OCI-LY1 (cell line): ENCODE data around the gene WDR31.

ENCODE experiments used
- H2AFZ ChIP-seq: fragments of 200-600 bp; sonication (generic), shearing (Covaris generic); 2 replicates; pipeline ENCODE4 v1.6.0; 2014; ENCODE audit warnings: antibody characterized with exemption, mild to moderate bottlenecking, low read length
- H3F3A ChIP-seq: fragments of 200-600 bp; sonication (generic), shearing (Covaris generic); 2 replicates; pipeline ENCODE4 v1.6.0; 2014; ENCODE audit warnings: mild to moderate bottlenecking, antibody characterized with exemption, low read length, moderate library complexity; ENCODE audit not compliant: insufficient read depth
- H3K27ac ChIP-seq: fragments of 200-600 bp; sonication (generic); 2 replicates; pipeline ENCODE4 v1.5.1; 2014; ENCODE audit warnings: low read length, mixed run types, mild to moderate bottlenecking, low read depth; ENCODE audit not compliant: poor library complexity, severe bottlenecking
- H3K27me3 ChIP-seq: fragments of 200-600 bp; sonication (generic); 2 replicates; pipeline ENCODE4 v1.6.0; 2014; ENCODE audit warnings: antibody characterized with exemption, mild to moderate bottlenecking, low read length, moderate library complexity; ENCODE audit not compliant: insufficient read depth
- H3K36me3 ChIP-seq: fragments of 200-600 bp; sonication (generic); 2 replicates; pipeline ENCODE4 v1.6.1; 2014; ENCODE audit warnings: mild to moderate bottlenecking, antibody characterized with exemption, low read length, moderate library complexity, mixed read lengths; ENCODE audit not compliant: insufficient read depth
- H3K4me1 ChIP-seq: fragments of 200-600 bp; sonication (generic); 2 replicates; pipeline ENCODE4 v1.5.1; 2014; ENCODE audit warnings: mild to moderate bottlenecking, low read length, moderate library complexity; ENCODE audit not compliant: insufficient read depth, severe bottlenecking
- H3K4me2 ChIP-seq: fragments of 200-600 bp; sonication (generic), shearing (Covaris generic); 2 replicates; pipeline ENCODE4 v1.6.1; 2014; ENCODE audit warnings: low read length
- H3K4me3 ChIP-seq: fragments of 200-600 bp; sonication (generic); 2 replicates; pipeline ENCODE4 v1.5.1; 2014; ENCODE audit warnings: low read length, low read depth, mild to moderate bottlenecking, mixed read lengths; ENCODE audit not compliant: poor library complexity, severe bottlenecking
- H3K79me2 ChIP-seq: fragments of 200-600 bp; shearing (Covaris generic); 2 replicates; pipeline ENCODE4 v1.6.1; 2016; ENCODE audit warnings: mixed run types, low read length, mixed read lengths; ENCODE audit not compliant: insufficient read depth
- H3K9ac ChIP-seq: fragments of 200-600 bp; sonication (generic), shearing (Covaris generic); 2 replicates; pipeline ENCODE4 v1.6.1; 2014; ENCODE audit warnings: mild to moderate bottlenecking, low read length, mixed read lengths
- H3K9me2 ChIP-seq: fragments of 200-600 bp; sonication (generic), shearing (Covaris generic); 2 replicates; pipeline ENCODE4 v1.6.1; 2014; ENCODE audit warnings: low read depth, mild to moderate bottlenecking, low read length, mixed read lengths
- H3K9me3 ChIP-seq: fragments of 200-600 bp; shearing (Covaris generic); 2 replicates; pipeline ENCODE4 v1.6.1; 2014; ENCODE audit warnings: low read length, mixed read lengths
- H4K20me1 ChIP-seq: fragments of 200-600 bp; sonication (generic), shearing (Covaris generic); 2 replicates; pipeline ENCODE4 v1.6.0; 2016; ENCODE audit warnings: mild to moderate bottlenecking, low read length; ENCODE audit not compliant: insufficient read depth
- CTCF ChIP-seq: fragments of 200-600 bp; sonication (generic), shearing (Covaris generic); IDR thresholded peaks from 2 replicates; pipeline ENCODE4 v1.5.1; 2017; ENCODE audit warnings: mild to moderate bottlenecking, antibody characterized with exemption, low read length, moderate library complexity, mixed read lengths
- EZH2 ChIP-seq: fragments of 200-600 bp; sonication (generic), shearing (Covaris generic); IDR thresholded peaks from 2 replicates; pipeline ENCODE4 v1.8.0; 2017; ENCODE audit warnings: borderline replicate concordance, mixed run types, mild to moderate bottlenecking, antibody characterized with exemption, low read length, moderate library complexity, mixed read lengths

The WDR31 gene

GRCh38 chr9:113266174-113266573, 73.9 kb downstream of the WDR31 start:
- Histone ChIP-seq H3K36me3 (peaks cover 39% of the 10 kb centered on the region), H3K4me3 (no peak overlapping the region), H3K9me3 (no peaks in the 10 kb centered on the region), H2AFZ (no peak overlapping the region), H3K9me2 (no peaks in the 10 kb centered on the region), H3K4me1 (no peaks in the 10 kb centered on the region), H3K27ac (no peak overlapping the region), H3F3A (no peaks in the 10 kb centered on the region), H3K9ac (no peak overlapping the region), H3K27me3 (no peaks in the 10 kb centered on the region), H3K79me2 (no peaks in the 10 kb centered on the region), H3K4me2 (no peak overlapping the region), H4K20me1 (no peaks in the 10 kb centered on the region)
- TF ChIP-seq EZH2: no peak
- TF ChIP-seq CTCF: no peak
